Measurements from ENCODE around the gene DHCR24.

Gene DHCR24

GRCh38 chr1:54867717-54868057 is 19.3 kb downstream of the DHCR24 start:
- H2AFZ ChIP-seq (ENCODE audit: low read length), result no peak overlapping the region
- H3K4me1 ChIP-seq (ENCODE audit: low read length), result no peaks in the 10 kb centered on the region
- H3K27ac ChIP-seq (ENCODE audit: low read length), result no peak overlapping the region
- H3K27me3 ChIP-seq (replicated peaks; ENCODE audit: insufficient read depth, low read length), result no peaks in the 10 kb centered on the region
- peaks cover 4% of the 10 kb centered on the region; the same call in 1 of the 2 replicates for H3K36me3 ChIP-seq (replicated peaks; ENCODE audit: insufficient read depth, low read length)
- H3K4me2 ChIP-seq (ENCODE audit: low read depth, low read length), result no peak overlapping the region
- DNase-seq, result no peak
- H3K9ac ChIP-seq (ENCODE audit: low read length), result no peak overlapping the region
- H3K9me3 ChIP-seq (replicated peaks; ENCODE audit: insufficient read depth, low read length), result no peaks in the 10 kb centered on the region
- H3K4me3 ChIP-seq (ENCODE audit: low read length), result no peak overlapping the region
- H4K20me1 ChIP-seq (ENCODE audit: insufficient read depth, low read length), result no peaks in the 10 kb centered on the region
- H3K79me2 ChIP-seq (ENCODE audit: low read length), result no peaks in the 10 kb centered on the region
- no peak for TF ChIP-seq EZH2 (optimal IDR thresholded peaks at IDR 0.05; ENCODE audit: low read depth, low read length)
- no peak for TF ChIP-seq CTCF (IDR thresholded peaks at IDR 0.05; ENCODE audit: low read length)
- no peak for TF ChIP-seq EZH2phosphoT487 (IDR thresholded peaks at IDR 0.05; ENCODE audit: low read length)
- no peaks in the 10 kb centered on the region for H3K9me2 ChIP-seq (replicated peaks; ENCODE audit: insufficient read depth, low read length)
- no peaks in the 10 kb centered on the region for H3F3A ChIP-seq (ENCODE audit: insufficient read depth, low read length)

- no peaks in the 10 kb centered on the region for H3K9me2 ChIP-seq (replicated peaks; ENCODE audit: insufficient read depth, low read length)
- no peak for TF ChIP-seq EZH2phosphoT487 (IDR thresholded peaks at IDR 0.05; ENCODE audit: low read length)
- TF ChIP-seq CTCF (IDR thresholded peaks at IDR 0.05; ENCODE audit: low read length), result no peak
- TF ChIP-seq EZH2 (optimal IDR thresholded peaks at IDR 0.05; ENCODE audit: low read depth, low read length), result no peak
- H3K4me1 ChIP-seq (ENCODE audit: low read length), result no peaks in the 10 kb centered on the region
- H3K4me3 ChIP-seq (ENCODE audit: low read length), result no peak overlapping the region
- no peak for DNase-seq
- H3K9me3 ChIP-seq (replicated peaks; ENCODE audit: insufficient read depth, low read length), result no peaks in the 10 kb centered on the region
- H3K27ac ChIP-seq (ENCODE audit: low read length), result no peak overlapping the region
- no peaks in the 10 kb centered on the region for H4K20me1 ChIP-seq (ENCODE audit: insufficient read depth, low read length)
- no peak overlapping the region for H3K9ac ChIP-seq (ENCODE audit: low read length)
- H3K4me2 ChIP-seq (ENCODE audit: low read depth, low read length), result no peak overlapping the region
- peaks cover 4% of the 10 kb centered on the region; the same call in 1 of the 2 replicates for H3K36me3 ChIP-seq (replicated peaks; ENCODE audit: insufficient read depth, low read length)
- no peaks in the 10 kb centered on the region for H3F3A ChIP-seq (ENCODE audit: insufficient read depth, low read length)
- H2AFZ ChIP-seq (ENCODE audit: low read length), result no peak overlapping the region
- no peaks in the 10 kb centered on the region for H3K79me2 ChIP-seq (ENCODE audit: low read length)
- H3K27me3 ChIP-seq (replicated peaks; ENCODE audit: insufficient read depth, low read length), result no peaks in the 10 kb centered on the region
Measured at GRCh38 chr1:54866801-54867716, 19.9 kb downstream of the DHCR24 start.

- Histone ChIP-seq H3K4me1 (ENCODE audit: low read length) (no peaks in the 10 kb centered on the region), H3K27me3 (replicated peaks; ENCODE audit: insufficient read depth, low read length) (no peaks in the 10 kb centered on the region), H3F3A (ENCODE audit: insufficient read depth, low read length) (no peaks in the 10 kb centered on the region), H3K9ac (ENCODE audit: low read length) (no peak overlapping the region), H3K27ac (ENCODE audit: low read length) (no peak overlapping the region), H3K9me2 (replicated peaks; ENCODE audit: insufficient read depth, low read length) (no peaks in the 10 kb centered on the region), H2AFZ (ENCODE audit: low read length) (no peak overlapping the region), H3K4me3 (ENCODE audit: low read length) (no peak overlapping the region), H3K36me3 (replicated peaks; ENCODE audit: insufficient read depth, low read length) (no peaks in the 10 kb centered on the region), H4K20me1 (ENCODE audit: insufficient read depth, low read length) (no peaks in the 10 kb centered on the region), H3K9me3 (replicated peaks; ENCODE audit: insufficient read depth, low read length) (no peaks in the 10 kb centered on the region), H3K79me2 (ENCODE audit: low read length) (no peaks in the 10 kb centered on the region), H3K4me2 (ENCODE audit: low read depth, low read length) (no peak overlapping the region)
- no peak for TF ChIP-seq EZH2 (optimal IDR thresholded peaks at IDR 0.05; ENCODE audit: low read depth, low read length)
- no peak for TF ChIP-seq EZH2phosphoT487 (IDR thresholded peaks at IDR 0.05; ENCODE audit: low read length)
- TF ChIP-seq CTCF (IDR thresholded peaks at IDR 0.05; ENCODE audit: low read length), result no peak
- no peak for DNase-seq
Measured at GRCh38 chr1:54865238-54866073, 21.5 kb downstream of the DHCR24 start.
